Limb (tissue), 2 donors: ENCODE data around the gene DNAJC12.
"Not testable (repeated sequence)": the region's sequence is repeated elsewhere in the genome, so short reads cannot be mapped to it uniquely, and the experiment has no call there.

Experiments used
- DNase-seq, 2 donors: peaks; one replicate each; pipeline ENCODE4 v3.0.0-alpha.2; 2016; ENCODE audit errors: extremely low spot score in 2 of 2

The DNAJC12 gene

GRCh38 chr10:67839951-67840350, 2.0 kb upstream of the DNAJC12 start:
- DNase-seq: no peak

GRCh38 chr10:67839511-67839910, 1.5 kb upstream of the DNAJC12 start:
- not testable (repeated sequence) for DNase-seq

GRCh38 chr10:67836972-67837371, 1.0 kb downstream of the DNAJC12 start:
- DNase-seq: no peak

GRCh38 chr10:67836488-67836887, 1.5 kb downstream of the DNAJC12 start:
- DNase-seq: no peak

GRCh38 chr10:67835541-67836394, 2.2 kb downstream of the DNAJC12 start:
- DNase-seq: not testable (repeated sequence)

- DNase-seq: no peak
These were observed 3.6 kb downstream of the DNAJC12 start for GRCh38 chr10:67834375-67834774.

GRCh38 chr10:67827811-67828210, 10.2 kb downstream of the DNAJC12 start:
- DNase-seq: no peak

- no peak for DNase-seq
These were observed 18.2 kb downstream of the DNAJC12 start for GRCh38 chr10:67819768-67820204.

GRCh38 chr10:67818323-67818722, 19.7 kb downstream of the DNAJC12 start:
- no peak for DNase-seq

- DNase-seq: no peak
These were observed 21.3 kb downstream of the DNAJC12 start for GRCh38 chr10:67816719-67817118.

GRCh38 chr10:67815571-67816059, 22.4 kb downstream of the DNAJC12 start:
- DNase-seq: no peak

GRCh38 chr10:67812007-67812406, 26.0 kb downstream of the DNAJC12 start:
- no peak for DNase-seq

- no peak for DNase-seq
These were observed 28.9 kb downstream of the DNAJC12 start for GRCh38 chr10:67809107-67809506.

- no peak for DNase-seq
These were observed 29.3 kb downstream of the DNAJC12 start for GRCh38 chr10:67808704-67809103.

- DNase-seq: no peak
These were observed 30.0 kb downstream of the DNAJC12 start for GRCh38 chr10:67807855-67808456.

GRCh38 chr10:67804395-67804678, 33.7 kb downstream of the DNAJC12 start:
- DNase-seq: no peak

- DNase-seq: no peak
These were observed 34.2 kb downstream of the DNAJC12 start for GRCh38 chr10:67803588-67804394.

- no peak for DNase-seq
These were observed 35.0 kb downstream of the DNAJC12 start for GRCh38 chr10:67802767-67803538.

GRCh38 chr10:67801118-67801517, 36.9 kb downstream of the DNAJC12 start:
- no peak for DNase-seq

GRCh38 chr10:67794909-67795460, 43.0 kb downstream of the DNAJC12 start:
- DNase-seq: no peak

GRCh38 chr10:67794256-67794655, 43.7 kb downstream of the DNAJC12 start:
- no peak for DNase-seq
